Endothelial cell (in vitro differentiated cells): ENCODE measurements around the gene TMEM167B. TPM values are rescaled to one million over a fixed set of nuclear protein-coding genes. Genes with fewer than 3 reads are reported as not detected.
A peak's percentile ranks its signal among the peaks of the same experiment; 100 is the strongest.

Source experiments
- DNase-seq: peaks from one replicate; pipeline ENCODE4 v3.0.0; 2021; ENCODE audit warnings: low spot score
- H3K27ac Mint-ChIP-seq: one replicate; pipeline ENCODE4 v1.8.0; 2021; ENCODE audit warnings: mixed read lengths, inconsistent platforms; ENCODE audit not compliant: unreplicated experiment
- H3K27me3 Mint-ChIP-seq: one replicate; pipeline ENCODE4 v1.8.0; 2021; ENCODE audit warnings: mild to moderate bottlenecking, moderate library complexity, mixed read lengths, inconsistent platforms; ENCODE audit not compliant: unreplicated experiment
- H3K36me3 Mint-ChIP-seq: one replicate; pipeline ENCODE4 v1.8.0; 2021; ENCODE audit warnings: mild to moderate bottlenecking, low read depth, mixed read lengths, inconsistent platforms; ENCODE audit not compliant: unreplicated experiment
- H3K4me1 Mint-ChIP-seq: one replicate; pipeline ENCODE4 v1.8.0; 2021; ENCODE audit warnings: mild to moderate bottlenecking, mixed read lengths, inconsistent platforms; ENCODE audit not compliant: unreplicated experiment
- H3K4me3 Mint-ChIP-seq: one replicate; pipeline ENCODE4 v1.8.0; 2021; ENCODE audit warnings: mild to moderate bottlenecking, mixed read lengths, inconsistent platforms; ENCODE audit not compliant: unreplicated experiment
- H3K9me3 Mint-ChIP-seq: one replicate; pipeline ENCODE4 v1.8.0; 2021; ENCODE audit warnings: mixed read lengths, inconsistent platforms; ENCODE audit not compliant: unreplicated experiment
- CTCF ChIP-seq: fragments of 200-600 bp; sonication (generic); IDR thresholded peaks from one replicate; pipeline ENCODE4 v1.5.0; 2021; ENCODE audit warnings: antibody characterized with exemption; ENCODE audit not compliant: unreplicated experiment
- total RNA-seq: library from RNA; stranded (reverse); fragmentation: NEBNext Ultra II Directional; extraction: Animal tissue kit (Norgen Biotek cat#: 25700); gene quantifications from one replicate; pipeline ENCODE4 v1.2.1, GENCODE V29; 2021; ENCODE audit not compliant: unreplicated experiment

TMEM167B gene
- total RNA-seq, 1 donor from 2014 or later, result 22.3 TPM

DNA sequence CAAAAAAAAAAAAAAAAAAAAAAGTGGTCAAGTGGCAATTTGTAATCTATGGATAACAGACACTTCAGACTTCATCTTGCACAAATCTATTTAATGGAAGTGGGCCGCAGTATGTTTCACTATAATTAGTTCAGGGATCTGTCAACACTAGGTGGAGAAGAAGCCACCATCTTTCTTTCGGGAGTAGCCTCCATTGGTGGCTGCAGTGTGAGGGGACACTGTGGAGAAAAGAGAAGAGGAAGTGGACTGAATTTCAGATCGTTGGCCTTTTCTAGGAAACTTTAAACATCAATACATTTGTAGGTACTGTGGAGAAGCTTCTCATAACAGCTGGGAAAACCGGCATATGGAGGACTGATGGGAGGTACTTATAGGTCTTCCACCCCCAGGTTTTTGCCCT, 15.3 kb downstream of the TMEM167B start:
- Mint-ChIP-seq H3K9me3 (no peaks in the 10 kb centered on the region), H3K4me3 (no peak overlapping the region), H3K36me3 (peaks cover 4% of the 10 kb centered on the region), H3K27me3 (peaks cover 10% of the 10 kb centered on the region), H3K27ac (no peak overlapping the region), H3K4me1 (peaks cover 2% of the 10 kb centered on the region)
- DNase-seq, result no peak
- TF ChIP-seq CTCF, result no peak

- Mint-ChIP-seq H3K4me1 (peaks cover 7% of the 10 kb centered on the region), H3K9me3 (no peaks in the 10 kb centered on the region), H3K27ac (no peak overlapping the region), H3K36me3 (peaks cover 4% of the 10 kb centered on the region), H3K27me3 (peaks cover 13% of the 10 kb centered on the region), H3K4me3 (no peak overlapping the region)
- TF ChIP-seq CTCF, result no peak
- no peak for DNase-seq
These were observed 17.2 kb downstream of the TMEM167B start for GRCh38 chr1:109107785-109108184.

- H3K27ac Mint-ChIP-seq, result peak overlapping the region; percentile 4
- H3K27me3 Mint-ChIP-seq, result peaks cover 16% of the 10 kb centered on the region
- no peak overlapping the region for H3K4me3 Mint-ChIP-seq
- H3K4me1 Mint-ChIP-seq, result peaks cover 10% of the 10 kb centered on the region
- DNase-seq, result no peak
- H3K36me3 Mint-ChIP-seq, result no peaks in the 10 kb centered on the region
- TF ChIP-seq CTCF, result no peak
- H3K9me3 Mint-ChIP-seq, result no peaks in the 10 kb centered on the region
These were observed 19.3 kb downstream of the TMEM167B start for GRCh38 chr1:109109906-109110305.

- no peak for TF ChIP-seq CTCF
- H3K4me1 Mint-ChIP-seq, result peaks cover 10% of the 10 kb centered on the region
- peaks cover 18% of the 10 kb centered on the region for H3K27me3 Mint-ChIP-seq
- H3K4me3 Mint-ChIP-seq, result peak overlapping the region; percentile 1
- H3K9me3 Mint-ChIP-seq, result no peaks in the 10 kb centered on the region
- peak overlapping the region; percentile 68 for H3K27ac Mint-ChIP-seq
- no peak for DNase-seq
- no peaks in the 10 kb centered on the region for H3K36me3 Mint-ChIP-seq
These were observed 21.0 kb downstream of the TMEM167B start for GRCh38 chr1:109111386-109112055.

- no peaks in the 10 kb centered on the region for H3K36me3 Mint-ChIP-seq
- no peak for DNase-seq
These were observed 21.6 kb downstream of the TMEM167B start for GRCh38 chr1:109112056-109112651.

More at GRCh38 chr1:109112056-109112651, 21.6 kb downstream of the TMEM167B start:
- Mint-ChIP-seq H3K4me1 (peaks cover 10% of the 10 kb centered on the region), H3K27me3 (peaks cover 15% of the 10 kb centered on the region), H3K27ac (peak overlapping the region; percentile 25), H3K4me3 (no peak overlapping the region), H3K9me3 (no peaks in the 10 kb centered on the region)
- no peak for TF ChIP-seq CTCF
